ENCODE measurements around the gene PLK5.

DNA sequence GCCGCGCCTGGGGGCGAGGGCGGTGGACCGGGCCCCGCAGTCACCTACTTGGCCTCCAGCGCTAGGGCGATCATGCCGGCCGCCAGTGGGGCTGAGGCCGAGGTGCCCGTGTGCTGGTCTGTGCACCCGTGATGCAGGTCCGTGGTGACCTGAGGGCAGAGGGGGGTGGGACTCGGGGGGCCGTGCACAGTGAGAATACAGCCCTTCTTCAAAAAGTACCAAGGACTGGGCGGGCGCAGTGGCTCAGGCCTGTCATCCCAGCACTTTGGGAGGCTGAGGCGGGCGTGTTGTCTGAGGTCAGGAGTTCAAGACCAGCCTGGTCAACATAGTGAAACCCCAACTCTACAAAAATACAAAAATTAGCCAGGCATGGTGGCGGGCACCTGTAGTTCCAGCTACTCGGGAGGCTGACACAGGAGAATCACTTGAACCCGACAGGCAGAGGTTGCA, 39.9 kb upstream of the PLK5 start:
- no peak for TF ChIP-seq POLR2AphosphoS5 (IDR thresholded peaks at IDR 0.05)
- TF ChIP-seq, protein P1, sequence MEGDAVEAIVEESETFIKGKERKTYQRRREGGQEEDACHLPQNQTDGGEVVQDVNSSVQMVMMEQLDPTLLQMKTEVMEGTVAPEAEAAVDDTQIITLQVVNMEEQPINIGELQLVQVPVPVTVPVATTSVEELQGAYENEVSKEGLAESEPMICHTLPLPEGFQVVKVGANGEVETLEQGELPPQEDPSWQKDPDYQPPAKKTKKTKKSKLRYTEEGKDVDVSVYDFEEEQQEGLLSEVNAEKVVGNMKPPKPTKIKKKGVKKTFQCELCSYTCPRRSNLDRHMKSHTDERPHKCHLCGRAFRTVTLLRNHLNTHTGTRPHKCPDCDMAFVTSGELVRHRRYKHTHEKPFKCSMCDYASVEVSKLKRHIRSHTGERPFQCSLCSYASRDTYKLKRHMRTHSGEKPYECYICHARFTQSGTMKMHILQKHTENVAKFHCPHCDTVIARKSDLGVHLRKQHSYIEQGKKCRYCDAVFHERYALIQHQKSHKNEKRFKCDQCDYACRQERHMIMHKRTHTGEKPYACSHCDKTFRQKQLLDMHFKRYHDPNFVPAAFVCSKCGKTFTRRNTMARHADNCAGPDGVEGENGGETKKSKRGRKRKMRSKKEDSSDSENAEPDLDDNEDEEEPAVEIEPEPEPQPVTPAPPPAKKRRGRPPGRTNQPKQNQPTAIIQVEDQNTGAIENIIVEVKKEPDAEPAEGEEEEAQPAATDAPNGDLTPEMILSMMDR (IDR thresholded peaks at IDR 0.05; ENCODE audit: poor library complexity, severe bottlenecking) = no peak
- no peak for TF ChIP-seq SMC3 (conservative IDR thresholded peaks at IDR 0.05; ENCODE audit: poor library complexity)
- TF ChIP-seq EZH2 (IDR thresholded peaks at IDR 0.05; ENCODE audit: borderline replicate concordance, insufficient read depth, low read length, poor library complexity, severe bottlenecking) = no peak
- no peak for TF ChIP-seq EP300 (conservative IDR thresholded peaks at IDR 0.05; ENCODE audit: poor library complexity, severe bottlenecking)
- TF ChIP-seq RAD21 (conservative IDR thresholded peaks at IDR 0.05) = no peak
- TF ChIP-seq REST (IDR thresholded peaks at IDR 0.05; ENCODE audit: borderline replicate concordance) = no peak
- no peak for TF ChIP-seq TAF1 (IDR thresholded peaks at IDR 0.05; ENCODE audit: low read depth)
